ENCODE data around the gene CCND3.

Gene CCND3

GRCh38 chr6:41941280-41942066 is at the start of gene CCND3:
Gene CCND3 (minus strand): TSS chr6:41941808. CDS start chr6:41941649, 159 bp downstream.
- peak; percentile 82 for DNase-seq (ENCODE audit: low read depth)

- DNase-seq (ENCODE audit: low read depth) = no peak
These were observed 44.7 kb upstream of the CCND3 start for GRCh38 chr6:41986339-41986738.

- no peak for DNase-seq (ENCODE audit: low read depth)
These were observed 43.0 kb upstream of the CCND3 start for GRCh38 chr6:41984623-41985022.

- no peak for DNase-seq (ENCODE audit: low read depth)
These were observed 35.3 kb upstream of the CCND3 start for GRCh38 chr6:41976794-41977484.

- no peak for DNase-seq (ENCODE audit: low read depth)
These were observed 33.7 kb upstream of the CCND3 start for GRCh38 chr6:41975276-41975675.

GRCh38 chr6:41974281-41974825 is 32.7 kb upstream of the CCND3 start:
- DNase-seq (ENCODE audit: low read depth) = no peak

GRCh38 chr6:41972826-41973225 is 31.2 kb upstream of the CCND3 start:
- no peak for DNase-seq (ENCODE audit: low read depth)

- peak; percentile 27 for DNase-seq (ENCODE audit: low read depth)
These were observed 28.8 kb upstream of the CCND3 start for GRCh38 chr6:41970436-41970846.

- DNase-seq (ENCODE audit: low read depth) = no peak
These were observed 26.0 kb upstream of the CCND3 start for GRCh38 chr6:41967312-41968287.

GRCh38 chr6:41966961-41967311 is 25.3 kb upstream of the CCND3 start:
- no peak for DNase-seq (ENCODE audit: low read depth)

- DNase-seq (ENCODE audit: low read depth) = no peak
These were observed 24.8 kb upstream of the CCND3 start for GRCh38 chr6:41966214-41966920.

GRCh38 chr6:41965429-41966213 is 24.0 kb upstream of the CCND3 start:
- DNase-seq (ENCODE audit: low read depth) = no peak

- DNase-seq (ENCODE audit: low read depth) = no peak
These were observed 22.7 kb upstream of the CCND3 start for GRCh38 chr6:41964201-41964887.

GRCh38 chr6:41963371-41963770 is 21.8 kb upstream of the CCND3 start:
- no peak for DNase-seq (ENCODE audit: low read depth)

- DNase-seq (ENCODE audit: low read depth) = no peak
These were observed 18.4 kb upstream of the CCND3 start for GRCh38 chr6:41960028-41960427.

- DNase-seq (ENCODE audit: low read depth) = no peak
These were observed 16.6 kb upstream of the CCND3 start for GRCh38 chr6:41958022-41958856.

GRCh38 chr6:41957117-41957516 is 15.5 kb upstream of the CCND3 start:
- DNase-seq (ENCODE audit: low read depth) = no peak

- DNase-seq (ENCODE audit: low read depth) = no peak
These were observed 13.8 kb upstream of the CCND3 start for GRCh38 chr6:41955412-41955811.

GRCh38 chr6:41954668-41955067 is 13.1 kb upstream of the CCND3 start:
- DNase-seq (ENCODE audit: low read depth) = no peak
